Measurements from ENCODE around the gene CSNK2B.

The CSNK2B gene

GRCh38 chr6:31712296-31712695 is 46.4 kb downstream of the CSNK2B start (continued):
- no peak for TF ChIP-seq ZNF776 (tag by site-specific recombination; IDR thresholded peaks at IDR 0.05; ENCODE audit: borderline replicate concordance)

GRCh38 chr6:31713465-31713864 is 47.6 kb downstream of the CSNK2B start:
- peaks cover 4% of the 10 kb centered on the region for H3K4me1 ChIP-seq (ENCODE audit: control insufficient read depth, insufficient read depth, low read length)
- POLR2A ChIA-PET = interaction anchor here (1.0 to 2.3 kb wide), 5 partner anchors 10 to 114 kb away, joined by 3 to 10 read pairs (median 4); partner anchors contain the start of genes ABHD16A, HSPA1B and MSH5
- TF ChIP-seq ZNF660 (tag by site-specific recombination; IDR thresholded peaks at IDR 0.05) = no peak
- TF ChIP-seq ZNF488 (tag by site-specific recombination; IDR thresholded peaks at IDR 0.05) = no peak
- TF ChIP-seq PRDM10 (tag by site-specific recombination; IDR thresholded peaks at IDR 0.05) = peak; percentile 47; the same call in 1 of the 2 replicates
- no peak for TF ChIP-seq ZNF239 (tag by site-specific recombination; IDR thresholded peaks at IDR 0.05)
- CTCF ChIA-PET = interaction anchor here (1.0 kb wide), 1 partner anchor 21 kb away, joined by 4 read pairs; no protein-coding TSS in a partner anchor
- no peak overlapping the region for H3K4me3 ChIP-seq (ENCODE audit: low read depth, low read length)
- no peaks in the 10 kb centered on the region for H3K36me3 ChIP-seq (ENCODE audit: control insufficient read depth in 2 of 2, insufficient read depth in 1 of 2, low read length in 2 of 2)
- no peaks in the 10 kb centered on the region for H3K9me3 ChIP-seq (ENCODE audit: control insufficient read depth, insufficient read depth, low read depth, low read length)
- H3K27ac ChIP-seq (ENCODE audit: extremely low read depth, low read depth, low read length) = no peak overlapping the region

- Histone ChIP-seq H3K4me1 (ENCODE audit: control insufficient read depth, insufficient read depth, low read length) (peaks cover 4% of the 10 kb centered on the region), H3K4me3 (ENCODE audit: low read depth, low read length) (no peak overlapping the region), H3K9me3 (ENCODE audit: control insufficient read depth, insufficient read depth, low read depth, low read length) (no peaks in the 10 kb centered on the region), H3K27ac (ENCODE audit: extremely low read depth, low read depth, low read length) (peak overlapping the region; percentile 46), H3K36me3 (ENCODE audit: control insufficient read depth in 2 of 2, insufficient read depth in 1 of 2, low read length in 2 of 2) (no peaks in the 10 kb centered on the region)
- ChIA-PET POLR2A (interaction anchor here (0.8 to 2.3 kb wide), 6 partner anchors 11 to 113 kb away, joined by 3 to 10 read pairs (median 4); partner anchors contain the start of genes ABHD16A, HSPA1B and MSH5), CTCF (interaction anchor here (0.6 to 1.5 kb wide), 6 partner anchors 10 to 1180 kb away, joined by 3 to 8 read pairs (median 4); no protein-coding TSS in a partner anchor)
- TF ChIP-seq ZNF239 (tag by site-specific recombination; IDR thresholded peaks at IDR 0.05) (no peak), ZNF341 (tag by site-specific recombination; IDR thresholded peaks at IDR 0.05; ENCODE audit: low read depth) (peak; percentile 73), ZNF311 (tag by site-specific recombination; IDR thresholded peaks at IDR 0.05; ENCODE audit: borderline replicate concordance) (no peak), YY1 (tag by site-specific recombination; IDR thresholded peaks at IDR 0.05) (no peak), ZNF660 (tag by site-specific recombination; IDR thresholded peaks at IDR 0.05) (no peak), ZSCAN18 (tag by site-specific recombination; IDR thresholded peaks at IDR 0.05) (no peak), ZNF175 (tag by site-specific recombination; IDR thresholded peaks at IDR 0.05) (no peak), ZNF692 (tag by site-specific recombination; IDR thresholded peaks at IDR 0.05) (peak; percentile 74; the same call in 1 of the 2 replicates), ZFP69B (tag by site-specific recombination; IDR thresholded peaks at IDR 0.05) (peak; percentile 50; the same call in 1 of the 2 replicates), ZFHX2 (tag by site-specific recombination; conservative IDR thresholded peaks at IDR 0.05) (peak; percentile 99), PRDM1 (tag by site-specific recombination; IDR thresholded peaks at IDR 0.05) (peak; percentile 89), ZSCAN5A (tag by site-specific recombination; IDR thresholded peaks at IDR 0.05) (no peak), ZNF362 (tag by site-specific recombination; IDR thresholded peaks at IDR 0.05) (no peak), BCL11B (tag by site-specific recombination; IDR thresholded peaks at IDR 0.05; ENCODE audit: low read depth) (0 out of 2 replicates have a peak, but pooled peaks have one; percentile 7), ZNF610 (tag by site-specific recombination; IDR thresholded peaks at IDR 0.05; ENCODE audit: borderline replicate concordance) (no peak), ZNF747 (tag by site-specific recombination; IDR thresholded peaks at IDR 0.05) (no peak), BCL11A (tag by site-specific recombination; IDR thresholded peaks at IDR 0.05; ENCODE audit: low read depth) (no peak), ZNF560 (tag by site-specific recombination; IDR thresholded peaks at IDR 0.05; ENCODE audit: borderline replicate concordance) (no peak)
Measured at GRCh38 chr6:31713991-31714684, 48.3 kb downstream of the CSNK2B start.
